Liver (tissue), 9 donors: Measurements from ENCODE around the gene ANKRD23. TPM values are rescaled to one million over a fixed set of nuclear protein-coding genes. Genes with fewer than 3 reads are reported as not detected.

Experiments used
- DNase-seq: peaks from one replicate; pipeline ENCODE4 v3.0.0-alpha.2; 2017; ENCODE audit warnings: low spot score
- H3K27ac ChIP-seq, 2 donors: one replicate each; pipeline ENCODE4 v1.7.0; 2013; ENCODE audit warnings: inconsistent platforms in 2 of 2, low read length in 2 of 2, control low read depth in 1 of 2, low read depth in 1 of 2, mild to moderate bottlenecking in 1 of 2
- H3K27me3 ChIP-seq, 4 donors: one replicate each; pipeline versions ENCODE4 v1.6.1 to v1.7.0; 2013; ENCODE audit warnings: low read length in 3 of 4, inconsistent platforms in 1 of 4, mild to moderate bottlenecking in 1 of 4, moderate library complexity in 1 of 4; ENCODE audit not compliant: control insufficient read depth in 4 of 4, insufficient read depth in 4 of 4
- H3K36me3 ChIP-seq, 4 donors: one replicate each; pipeline versions ENCODE4 v1.6.1 to v1.7.0; 2013; ENCODE audit warnings: low read length in 3 of 4, mild to moderate bottlenecking in 3 of 4, low read depth in 1 of 4, moderate library complexity in 1 of 4; ENCODE audit not compliant: control insufficient read depth in 4 of 4, insufficient read depth in 3 of 4
- H3K4me1 ChIP-seq, 4 donors: one replicate each; pipeline versions ENCODE4 v1.6.1 to v1.7.0; 2013; ENCODE audit warnings: low read length in 3 of 4, mild to moderate bottlenecking in 3 of 4, moderate library complexity in 1 of 4; ENCODE audit not compliant: control insufficient read depth in 4 of 4, insufficient read depth in 4 of 4
- H3K4me3 ChIP-seq, 3 donors: one replicate each; pipeline versions ENCODE4 v1.6.1 to v1.7.0; 2013; ENCODE audit warnings: low read length in 3 of 3, control low read depth in 1 of 3, low read depth in 1 of 3, mild to moderate bottlenecking in 1 of 3
- H3K9ac ChIP-seq, 2 donors: one replicate each; pipeline ENCODE4 v1.7.0; 2013; ENCODE audit warnings: low read length in 2 of 2, mild to moderate bottlenecking in 2 of 2, moderate library complexity in 2 of 2, control low read depth in 1 of 2, low read depth in 1 of 2
- H3K9me3 ChIP-seq, 4 donors: one replicate each; pipeline versions ENCODE4 v1.6.1 to v1.7.0; 2013; ENCODE audit warnings: low read length in 3 of 4; ENCODE audit not compliant: control insufficient read depth in 4 of 4
- EGR1 ChIP-seq, 2 donors: IDR thresholded peaks; 2 replicates each; pipeline ENCODE4 v1.6.1; 2016 to 2018; ENCODE audit warnings: antibody characterized with exemption in 2 of 2, low read depth in 2 of 2
- FOXA1 ChIP-seq: IDR thresholded peaks from 2 replicates; pipeline ENCODE4 v1.6.1; 2016; ENCODE audit warnings: antibody characterized with exemption
- FOXA2 ChIP-seq: IDR thresholded peaks from 2 replicates; pipeline ENCODE4 v1.6.1; 2016; ENCODE audit warnings: antibody characterized with exemption
- GABPA ChIP-seq, 2 donors: IDR thresholded peaks in 1 of 2; conservative IDR thresholded peaks in 1 of 2; 2 replicates each; pipeline ENCODE4 v1.6.1; 2016; ENCODE audit warnings: antibody characterized with exemption in 2 of 2, mild to moderate bottlenecking in 1 of 2, moderate library complexity in 1 of 2
- HNF4A ChIP-seq, 2 donors: conservative IDR thresholded peaks; 2 replicates each; pipeline ENCODE4 v1.6.1; 2016; ENCODE audit warnings: antibody characterized with exemption in 2 of 2, mild to moderate bottlenecking in 2 of 2
- HNF4G ChIP-seq: IDR thresholded peaks from 2 replicates; pipeline ENCODE4 v1.6.1; 2016; ENCODE audit warnings: antibody characterized with exemption
- JUND ChIP-seq, 2 donors: IDR thresholded peaks; 2 replicates each; pipeline ENCODE4 v1.6.1; 2016; ENCODE audit warnings: antibody characterized with exemption in 2 of 2
- NR2F2 ChIP-seq: IDR thresholded peaks from 2 replicates; pipeline ENCODE4 v1.6.1; 2016; ENCODE audit warnings: antibody characterized with exemption
- RAD21 ChIP-seq, 2 donors: IDR thresholded peaks; 2 replicates each; pipeline ENCODE4 v1.6.1; 2016; ENCODE audit warnings: antibody characterized with exemption in 2 of 2, mild to moderate bottlenecking in 2 of 2
- RXRA ChIP-seq, 2 donors: IDR thresholded peaks; 2 replicates each; pipeline ENCODE4 v1.6.1; 2017 to 2018; ENCODE audit warnings: antibody characterized with exemption in 2 of 2, mild to moderate bottlenecking in 1 of 2
- SP1 ChIP-seq: IDR thresholded peaks from 2 replicates; pipeline ENCODE4 v1.6.1; 2018; ENCODE audit warnings: antibody characterized with exemption, mild to moderate bottlenecking
- TAF1 ChIP-seq: conservative IDR thresholded peaks from 2 replicates; pipeline ENCODE4 v1.6.1; 2016; ENCODE audit warnings: antibody characterized with exemption, mild to moderate bottlenecking
- YY1 ChIP-seq: IDR thresholded peaks from 2 replicates; pipeline ENCODE4 v1.6.1; 2016; ENCODE audit warnings: antibody characterized with exemption, mild to moderate bottlenecking
- WGBS: extraction: QIAGEN DNeasy Blood & Tissue Kit; methylation state at CpG from one replicate; pipeline ENCODE4 v1.1.7; 2013; 5-methylcytosine and 5-hydroxymethylcytosine counted together
- polyA plus RNA-seq, 2 donors: library from polyadenylated mRNA; stranded (reverse) in 1 of 2; unstranded in 1 of 2; fragments of 200-250 nt in 1 of 2; fragments of >200 nt in 1 of 2; fragmentation: Nextera tagmentation in 1 of 2; extraction: Ambion mirVana in 1 of 2; gene quantifications; one replicate each; pipeline versions ENCODE4 v1.2.1 to v1.2.3, GENCODE V29; 2013 to 2015
- total RNA-seq, 2 donors: library from RNA; depleted of rRNA; stranded (reverse); fragments of >200 nt; gene quantifications; one replicate each; pipeline ENCODE4 v1.2.3, GENCODE V29; 2014
- TF ChIP-seq, protein P1 (sequence below): IDR thresholded peaks from 2 replicates; pipeline ENCODE4 v1.6.1; 2016; ENCODE audit warnings: antibody characterized with exemption
- TF ChIP-seq, protein P2 (sequence below): IDR thresholded peaks from 2 replicates; pipeline ENCODE4 v1.6.1; 2016; ENCODE audit warnings: antibody characterized with exemption
- TF ChIP-seq, protein P3 (sequence below): IDR thresholded peaks from 2 replicates; pipeline ENCODE4 v1.6.1; 2016; ENCODE audit warnings: antibody characterized with exemption, mild to moderate bottlenecking
- TF ChIP-seq, protein P4 (sequence below): fragments of 150-350 bp; IDR thresholded peaks from 2 replicates; pipeline ENCODE4 v1.5.1; 2017; ENCODE audit warnings: improper control_type of control experiment, low read depth, low read length; ENCODE audit not compliant: missing input control
- TF ChIP-seq, protein P5 (sequence below): IDR thresholded peaks from 2 replicates; pipeline ENCODE4 v1.6.1; 2016; ENCODE audit warnings: antibody characterized with exemption
- donor health status: healthy.
- donor health status: healthy.
- donor health status: healthy.
- donor health status: healthy.
- donor health status: healthy.

Gene ANKRD23
- total and polyA plus RNA-seq, 4 donors = 0.82 to 4.2 (median 1.9) TPM

DNA sequence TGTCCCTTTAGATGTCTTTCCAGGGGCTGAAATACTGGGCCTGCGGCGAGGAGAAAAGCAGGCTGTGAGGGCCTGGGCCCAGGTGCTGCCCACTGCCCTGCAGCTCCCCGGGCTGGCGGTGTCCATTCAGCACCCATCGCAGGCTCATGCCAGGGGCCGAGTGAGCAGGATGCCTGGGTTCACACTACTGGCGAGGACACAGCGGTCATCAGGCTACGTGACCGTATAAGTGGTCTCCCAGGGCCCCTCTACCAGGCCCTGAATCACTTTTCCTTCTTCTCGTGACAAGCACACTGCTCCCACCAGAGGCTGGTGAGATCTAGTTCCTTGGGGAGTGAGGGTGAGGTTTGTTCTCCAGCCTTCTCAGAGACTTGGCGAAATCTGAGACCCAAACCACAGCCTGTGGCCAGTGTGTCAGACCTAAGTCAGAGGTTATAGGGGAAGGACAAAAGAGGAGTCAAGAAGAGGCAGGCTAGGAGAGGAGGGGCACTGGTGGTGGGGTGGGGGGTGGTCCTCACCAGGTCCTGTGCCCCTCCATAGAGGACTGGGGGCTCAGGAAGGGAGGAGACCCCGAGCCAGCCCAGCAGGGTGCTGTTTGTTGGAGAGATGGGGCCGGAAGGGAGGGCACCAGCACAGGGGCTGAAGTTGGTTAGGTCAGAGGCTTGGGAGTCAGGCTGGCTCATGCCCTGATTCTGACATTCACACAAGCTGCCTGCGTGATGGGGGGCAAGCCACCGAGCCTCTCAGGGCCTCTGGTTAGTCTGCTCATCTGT lies 32.6 kb upstream of the ANKRD23 start:
- no peak overlapping the region for H3K27ac ChIP-seq
- H3K4me3 ChIP-seq = no peak overlapping the region
- 88% methylated on average over 16 of the region's 16 CpGs for WGBS
- H3K9ac ChIP-seq = no peak overlapping the region
- no peak for DNase-seq
- no peaks in the 10 kb centered on the region for H3K36me3 ChIP-seq
- H3K9me3 ChIP-seq = no peaks in the 10 kb centered on the region
- H3K4me1 ChIP-seq = peaks cover 0 to 7% (median 3%) of the 10 kb centered on the region in 4 donors
- no peaks in the 10 kb centered on the region for H3K27me3 ChIP-seq
- TF ChIP-seq HNF4G (no peak), JUND (IDR thresholded peaks at IDR 0.05) (no peak), GABPA (IDR thresholded peaks at IDR 0.05 in 1 of 2, conservative IDR thresholded peaks at IDR 0.05 in 1 of 2) (no peak), YY1 (no peak), SP1 (no peak), RAD21 (IDR thresholded peaks at IDR 0.05) (no peak), HNF4A (conservative IDR thresholded peaks at IDR 0.05) (no peak), TAF1 (no peak), RXRA (IDR thresholded peaks at IDR 0.05) (no peak), FOXA2 (no peak), NR2F2 (no peak), FOXA1 (no peak), EGR1 (IDR thresholded peaks at IDR 0.05; ENCODE audit: low read depth in 2 of 2) (no peak)
- TF ChIP-seq, protein P1, sequence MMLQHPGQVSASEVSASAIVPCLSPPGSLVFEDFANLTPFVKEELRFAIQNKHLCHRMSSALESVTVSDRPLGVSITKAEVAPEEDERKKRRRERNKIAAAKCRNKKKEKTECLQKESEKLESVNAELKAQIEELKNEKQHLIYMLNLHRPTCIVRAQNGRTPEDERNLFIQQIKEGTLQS = no peak
- TF ChIP-seq, protein P2, sequence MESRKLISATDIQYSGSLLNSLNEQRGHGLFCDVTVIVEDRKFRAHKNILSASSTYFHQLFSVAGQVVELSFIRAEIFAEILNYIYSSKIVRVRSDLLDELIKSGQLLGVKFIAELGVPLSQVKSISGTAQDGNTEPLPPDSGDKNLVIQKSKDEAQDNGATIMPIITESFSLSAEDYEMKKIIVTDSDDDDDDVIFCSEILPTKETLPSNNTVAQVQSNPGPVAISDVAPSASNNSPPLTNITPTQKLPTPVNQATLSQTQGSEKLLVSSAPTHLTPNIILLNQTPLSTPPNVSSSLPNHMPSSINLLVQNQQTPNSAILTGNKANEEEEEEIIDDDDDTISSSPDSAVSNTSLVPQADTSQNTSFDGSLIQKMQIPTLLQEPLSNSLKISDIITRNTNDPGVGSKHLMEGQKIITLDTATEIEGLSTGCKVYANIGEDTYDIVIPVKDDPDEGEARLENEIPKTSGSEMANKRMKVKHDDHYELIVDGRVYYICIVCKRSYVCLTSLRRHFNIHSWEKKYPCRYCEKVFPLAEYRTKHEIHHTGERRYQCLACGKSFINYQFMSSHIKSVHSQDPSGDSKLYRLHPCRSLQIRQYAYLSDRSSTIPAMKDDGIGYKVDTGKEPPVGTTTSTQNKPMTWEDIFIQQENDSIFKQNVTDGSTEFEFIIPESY = no peak
- TF ChIP-seq, protein P3, sequence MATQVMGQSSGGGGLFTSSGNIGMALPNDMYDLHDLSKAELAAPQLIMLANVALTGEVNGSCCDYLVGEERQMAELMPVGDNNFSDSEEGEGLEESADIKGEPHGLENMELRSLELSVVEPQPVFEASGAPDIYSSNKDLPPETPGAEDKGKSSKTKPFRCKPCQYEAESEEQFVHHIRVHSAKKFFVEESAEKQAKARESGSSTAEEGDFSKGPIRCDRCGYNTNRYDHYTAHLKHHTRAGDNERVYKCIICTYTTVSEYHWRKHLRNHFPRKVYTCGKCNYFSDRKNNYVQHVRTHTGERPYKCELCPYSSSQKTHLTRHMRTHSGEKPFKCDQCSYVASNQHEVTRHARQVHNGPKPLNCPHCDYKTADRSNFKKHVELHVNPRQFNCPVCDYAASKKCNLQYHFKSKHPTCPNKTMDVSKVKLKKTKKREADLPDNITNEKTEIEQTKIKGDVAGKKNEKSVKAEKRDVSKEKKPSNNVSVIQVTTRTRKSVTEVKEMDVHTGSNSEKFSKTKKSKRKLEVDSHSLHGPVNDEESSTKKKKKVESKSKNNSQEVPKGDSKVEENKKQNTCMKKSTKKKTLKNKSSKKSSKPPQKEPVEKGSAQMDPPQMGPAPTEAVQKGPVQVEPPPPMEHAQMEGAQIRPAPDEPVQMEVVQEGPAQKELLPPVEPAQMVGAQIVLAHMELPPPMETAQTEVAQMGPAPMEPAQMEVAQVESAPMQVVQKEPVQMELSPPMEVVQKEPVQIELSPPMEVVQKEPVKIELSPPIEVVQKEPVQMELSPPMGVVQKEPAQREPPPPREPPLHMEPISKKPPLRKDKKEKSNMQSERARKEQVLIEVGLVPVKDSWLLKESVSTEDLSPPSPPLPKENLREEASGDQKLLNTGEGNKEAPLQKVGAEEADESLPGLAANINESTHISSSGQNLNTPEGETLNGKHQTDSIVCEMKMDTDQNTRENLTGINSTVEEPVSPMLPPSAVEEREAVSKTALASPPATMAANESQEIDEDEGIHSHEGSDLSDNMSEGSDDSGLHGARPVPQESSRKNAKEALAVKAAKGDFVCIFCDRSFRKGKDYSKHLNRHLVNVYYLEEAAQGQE = no peak
- TF ChIP-seq, protein P4, sequence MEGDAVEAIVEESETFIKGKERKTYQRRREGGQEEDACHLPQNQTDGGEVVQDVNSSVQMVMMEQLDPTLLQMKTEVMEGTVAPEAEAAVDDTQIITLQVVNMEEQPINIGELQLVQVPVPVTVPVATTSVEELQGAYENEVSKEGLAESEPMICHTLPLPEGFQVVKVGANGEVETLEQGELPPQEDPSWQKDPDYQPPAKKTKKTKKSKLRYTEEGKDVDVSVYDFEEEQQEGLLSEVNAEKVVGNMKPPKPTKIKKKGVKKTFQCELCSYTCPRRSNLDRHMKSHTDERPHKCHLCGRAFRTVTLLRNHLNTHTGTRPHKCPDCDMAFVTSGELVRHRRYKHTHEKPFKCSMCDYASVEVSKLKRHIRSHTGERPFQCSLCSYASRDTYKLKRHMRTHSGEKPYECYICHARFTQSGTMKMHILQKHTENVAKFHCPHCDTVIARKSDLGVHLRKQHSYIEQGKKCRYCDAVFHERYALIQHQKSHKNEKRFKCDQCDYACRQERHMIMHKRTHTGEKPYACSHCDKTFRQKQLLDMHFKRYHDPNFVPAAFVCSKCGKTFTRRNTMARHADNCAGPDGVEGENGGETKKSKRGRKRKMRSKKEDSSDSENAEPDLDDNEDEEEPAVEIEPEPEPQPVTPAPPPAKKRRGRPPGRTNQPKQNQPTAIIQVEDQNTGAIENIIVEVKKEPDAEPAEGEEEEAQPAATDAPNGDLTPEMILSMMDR = no peak
- TF ChIP-seq, protein P5, sequence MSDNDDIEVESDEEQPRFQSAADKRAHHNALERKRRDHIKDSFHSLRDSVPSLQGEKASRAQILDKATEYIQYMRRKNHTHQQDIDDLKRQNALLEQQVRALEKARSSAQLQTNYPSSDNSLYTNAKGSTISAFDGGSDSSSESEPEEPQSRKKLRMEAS = no peak
